Esophagus muscularis mucosa (tissue), 4 donors: ENCODE results near the gene TBX15. TPM values are rescaled to one million over a fixed set of nuclear protein-coding genes. Genes with fewer than 3 reads are reported as not detected.
A peak's percentile ranks its signal among the peaks of the same experiment; 100 is the strongest.

ENCODE experiments used
- DNase-seq: peaks from one replicate; pipeline ENCODE4 v3.0.0-alpha.2; 2017; ENCODE audit errors: extremely low spot score
- H3K27ac ChIP-seq, 4 donors: fragments of 200-600 bp; sonication (generic); replicated peaks in 1 of 4; 1 replicate in 3 of 4; 2 replicates in 1 of 4; pipeline ENCODE4 v1.5.1; 2016 to 2019; ENCODE audit warnings: mild to moderate bottlenecking in 1 of 4
- H3K27me3 ChIP-seq, 4 donors: fragments of 200-600 bp; sonication (generic); one replicate each; pipeline versions ENCODE4 v1.5.1 to v1.6.0; 2016 to 2019
- H3K36me3 ChIP-seq, 4 donors: fragments of 200-600 bp; sonication (generic); one replicate each; pipeline ENCODE4 v1.5.1; 2016 to 2019
- H3K4me1 ChIP-seq, 4 donors: fragments of 200-600 bp; sonication (generic); one replicate each; pipeline ENCODE4 v1.5.1; 2016 to 2019
- H3K4me3 ChIP-seq, 4 donors: fragments of 200-600 bp; sonication (generic); 1 replicate in 2 of 4; 2 replicates in 2 of 4; pipeline ENCODE4 v1.5.1; 2016 to 2019; ENCODE audit warnings: mild to moderate bottlenecking in 4 of 4, moderate library complexity in 1 of 4
- H3K9me3 ChIP-seq, 4 donors: fragments of 200-600 bp; sonication (generic); 1 replicate in 3 of 4; 2 replicates in 1 of 4; pipeline ENCODE4 v1.5.1; 2016 to 2019
- EP300 ChIP-seq: sonication (generic); formaldehyde crosslinking; IDR thresholded peaks from one replicate; pipeline ENCODE4 v1.6.1; 2017; ENCODE audit warnings: antibody characterized with exemption
- POLR2A ChIP-seq: fragments of 450-650 bp; IDR thresholded peaks from one replicate; pipeline ENCODE4 v1.6.1; 2017; ENCODE audit warnings: antibody characterized with exemption, moderate library complexity, mild to moderate bottlenecking, low read depth
- POLR2AphosphoS5 ChIP-seq, 2 donors: sonication (generic); formaldehyde crosslinking; IDR thresholded peaks; one replicate each; pipeline ENCODE4 v1.6.1; 2017; ENCODE audit warnings: antibody characterized with exemption in 2 of 2
- WGBS: methylation state at CpG from one replicate; pipeline ENCODE4 v1.1.5; 2018; 5-methylcytosine and 5-hydroxymethylcytosine counted together
- intact Hi-C: fragments of 100-400 bp; cut with DNase I; formaldehyde crosslinking; loops from one replicate; pipeline ENCODE4 v1.15.1; 2023
- total RNA-seq, 4 donors: library from RNA; depleted of rRNA; stranded (reverse); fragments of >200 nt; gene quantifications; one replicate each; pipeline versions ENCODE4 v1.1.0 to v1.2.1, GENCODE V29; 2016
- TF ChIP-seq, protein P1 (sequence below), 3 experiments: fragments of 200-600 bp in 2 of 3; fragments of 450-650 bp in 1 of 3; sonication (generic) in 2 of 3; IDR thresholded peaks; one replicate each; pipeline ENCODE4 v1.5.1; 2017 to 2019; ENCODE audit warnings: antibody characterized with exemption in 3 of 3, mild to moderate bottlenecking in 2 of 3, moderate library complexity in 1 of 3

The TBX15 gene
- total RNA-seq, 4 donors from 2014 or later = 0.42 to 1.2 (median 0.79) TPM

DNA sequence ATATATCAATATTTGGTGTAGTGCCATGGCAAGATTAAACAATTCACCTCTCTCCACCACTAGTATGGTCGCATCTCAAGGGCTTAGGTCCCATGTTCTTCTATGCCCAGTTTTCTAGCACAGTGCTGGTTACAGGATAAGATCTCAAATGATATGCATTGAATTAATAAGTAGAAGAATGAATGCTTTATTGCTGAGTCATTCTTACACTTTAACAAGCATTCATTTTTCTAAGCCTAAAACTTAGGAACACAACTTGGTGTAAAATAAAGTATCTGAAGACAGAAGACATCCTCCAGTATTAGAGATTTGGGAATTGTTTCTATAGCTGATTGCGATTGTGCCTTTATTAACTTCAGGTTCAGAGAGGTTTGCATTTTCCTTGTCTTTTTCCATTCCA, 85.8 kb downstream of the TBX15 start:
- intact Hi-C loops = no loop called here
- no peak overlapping the region for H3K27ac ChIP-seq
- H3K36me3 ChIP-seq = no peaks in the 10 kb centered on the region
- WGBS = 84% methylated on average over 2 of the region's 2 CpGs
- TF ChIP-seq EP300 (no peak), POLR2AphosphoS5 (IDR thresholded peaks at IDR 0.05) (no peak), POLR2A (no peak)
- TF ChIP-seq, protein P1, sequence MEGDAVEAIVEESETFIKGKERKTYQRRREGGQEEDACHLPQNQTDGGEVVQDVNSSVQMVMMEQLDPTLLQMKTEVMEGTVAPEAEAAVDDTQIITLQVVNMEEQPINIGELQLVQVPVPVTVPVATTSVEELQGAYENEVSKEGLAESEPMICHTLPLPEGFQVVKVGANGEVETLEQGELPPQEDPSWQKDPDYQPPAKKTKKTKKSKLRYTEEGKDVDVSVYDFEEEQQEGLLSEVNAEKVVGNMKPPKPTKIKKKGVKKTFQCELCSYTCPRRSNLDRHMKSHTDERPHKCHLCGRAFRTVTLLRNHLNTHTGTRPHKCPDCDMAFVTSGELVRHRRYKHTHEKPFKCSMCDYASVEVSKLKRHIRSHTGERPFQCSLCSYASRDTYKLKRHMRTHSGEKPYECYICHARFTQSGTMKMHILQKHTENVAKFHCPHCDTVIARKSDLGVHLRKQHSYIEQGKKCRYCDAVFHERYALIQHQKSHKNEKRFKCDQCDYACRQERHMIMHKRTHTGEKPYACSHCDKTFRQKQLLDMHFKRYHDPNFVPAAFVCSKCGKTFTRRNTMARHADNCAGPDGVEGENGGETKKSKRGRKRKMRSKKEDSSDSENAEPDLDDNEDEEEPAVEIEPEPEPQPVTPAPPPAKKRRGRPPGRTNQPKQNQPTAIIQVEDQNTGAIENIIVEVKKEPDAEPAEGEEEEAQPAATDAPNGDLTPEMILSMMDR (IDR thresholded peaks at IDR 0.05) = no peak
- H3K27me3 ChIP-seq = no peaks in the 10 kb centered on the region
- no peak for DNase-seq
- H3K9me3 ChIP-seq = no peaks in the 10 kb centered on the region
- H3K4me1 ChIP-seq = no peaks in the 10 kb centered on the region
- H3K4me3 ChIP-seq = no peak overlapping the region

DNA sequence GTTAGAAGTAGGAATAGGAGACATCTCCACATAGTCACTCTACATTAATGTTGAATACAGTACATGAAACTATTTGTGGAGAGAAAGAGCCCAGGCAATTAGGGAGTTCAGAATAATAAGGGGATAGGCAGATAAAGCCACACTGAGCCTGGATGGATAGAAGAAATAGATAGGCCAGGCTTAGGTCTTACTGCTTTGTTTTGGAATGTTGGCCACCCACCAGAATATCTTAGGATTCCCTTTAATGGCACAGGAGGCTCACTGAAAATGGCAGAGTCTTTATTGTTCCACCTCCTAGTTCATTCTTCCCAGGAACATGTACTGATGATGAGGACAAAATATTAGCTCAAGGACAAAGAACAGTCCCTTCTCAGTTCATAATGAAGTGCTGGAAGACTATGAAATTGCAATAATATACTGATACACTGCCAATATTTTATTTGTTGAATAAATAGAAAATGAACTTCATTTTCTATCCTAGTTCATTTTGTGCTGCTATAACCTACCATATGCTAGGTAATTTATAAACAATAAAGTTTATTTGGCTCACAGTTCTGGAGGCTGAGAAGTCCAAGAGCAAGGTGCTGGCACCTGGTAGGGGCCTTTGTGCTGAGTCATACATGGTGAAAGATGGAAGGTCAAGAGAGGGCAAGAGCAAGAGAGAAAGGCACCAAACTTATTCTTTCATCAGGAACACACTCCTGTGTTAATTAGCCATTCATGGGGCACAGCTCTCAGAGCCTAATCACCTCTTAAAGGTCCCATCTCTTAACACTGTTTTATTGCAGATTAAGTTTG, 87.3 kb downstream of the TBX15 start:
- Histone ChIP-seq H3K36me3 (no peaks in the 10 kb centered on the region), H3K27me3 (no peaks in the 10 kb centered on the region), H3K27ac (no peak overlapping the region), H3K4me3 (no peak overlapping the region), H3K9me3 (no peaks in the 10 kb centered on the region), H3K4me1 (no peaks in the 10 kb centered on the region)
- intact Hi-C loops = no loop called here
- DNase-seq = peak; percentile 39
- TF ChIP-seq, protein P1 (IDR thresholded peaks at IDR 0.05) = no peak
- TF ChIP-seq POLR2AphosphoS5 (IDR thresholded peaks at IDR 0.05) (no peak), POLR2A (no peak), EP300 (no peak)

DNA sequence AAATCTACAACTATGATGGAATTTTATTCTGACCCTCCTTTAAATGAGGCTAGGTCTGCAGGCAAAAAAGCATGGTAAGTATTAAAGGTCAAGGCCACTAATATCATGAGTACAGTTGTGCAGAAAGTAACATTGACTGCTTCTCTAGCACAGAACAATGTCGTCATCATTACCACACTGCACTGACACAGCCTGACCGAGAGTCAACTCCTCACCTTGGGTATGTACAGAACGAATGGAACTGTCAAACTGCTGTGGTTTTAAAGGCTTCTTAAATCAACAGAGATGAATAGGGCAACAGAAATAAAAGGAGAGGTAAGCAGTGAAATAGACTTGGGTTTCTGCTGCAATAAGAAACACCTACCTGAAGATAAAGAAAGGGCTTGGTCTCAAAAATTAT, 88.8 kb downstream of the TBX15 start:
- intact Hi-C loops = no loop called here
- no peak overlapping the region for H3K27ac ChIP-seq
- WGBS = 65% methylated on average over 3 of the region's 3 CpGs
- no peaks in the 10 kb centered on the region for H3K4me1 ChIP-seq
- H3K9me3 ChIP-seq = no peaks in the 10 kb centered on the region
- H3K4me3 ChIP-seq = no peak overlapping the region
- no peak for DNase-seq
- no peaks in the 10 kb centered on the region for H3K27me3 ChIP-seq
- H3K36me3 ChIP-seq = no peaks in the 10 kb centered on the region
- TF ChIP-seq, protein P1 (IDR thresholded peaks at IDR 0.05) = no peak
- TF ChIP-seq POLR2AphosphoS5 (IDR thresholded peaks at IDR 0.05) (no peak), POLR2A (no peak), EP300 (no peak)

DNA sequence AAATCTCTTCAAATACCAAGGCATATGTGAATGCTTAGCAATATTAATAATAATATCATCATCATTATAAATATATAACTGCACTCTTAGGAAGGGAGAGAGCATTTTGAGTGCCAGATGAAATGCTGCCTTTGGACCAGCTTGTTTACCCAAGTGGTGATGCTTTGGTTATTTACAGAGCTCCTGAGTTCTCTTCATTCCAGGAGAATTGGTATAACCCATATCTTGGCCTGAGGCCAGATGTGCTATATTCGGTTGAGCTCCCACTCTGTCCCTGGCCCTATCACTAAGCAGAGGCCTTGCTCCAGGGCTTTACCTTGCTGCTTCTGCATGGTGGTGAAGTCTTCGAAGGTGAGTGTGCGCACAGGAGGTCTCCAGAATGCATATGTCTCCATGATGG, 89.4 kb downstream of the TBX15 start:
- Histone ChIP-seq H3K27me3 (no peaks in the 10 kb centered on the region), H3K27ac (no peak overlapping the region), H3K4me1 (no peaks in the 10 kb centered on the region), H3K4me3 (no peak overlapping the region), H3K36me3 (no peaks in the 10 kb centered on the region), H3K9me3 (no peaks in the 10 kb centered on the region)
- DNase-seq = no peak
- no peak for TF ChIP-seq POLR2AphosphoS5 (IDR thresholded peaks at IDR 0.05)
- TF ChIP-seq, protein P1 (IDR thresholded peaks at IDR 0.05) = no peak
- TF ChIP-seq POLR2A = no peak
- TF ChIP-seq EP300 = no peak
- WGBS = 80% methylated on average over 3 of the region's 3 CpGs
- intact Hi-C loops = no loop called here

DNA sequence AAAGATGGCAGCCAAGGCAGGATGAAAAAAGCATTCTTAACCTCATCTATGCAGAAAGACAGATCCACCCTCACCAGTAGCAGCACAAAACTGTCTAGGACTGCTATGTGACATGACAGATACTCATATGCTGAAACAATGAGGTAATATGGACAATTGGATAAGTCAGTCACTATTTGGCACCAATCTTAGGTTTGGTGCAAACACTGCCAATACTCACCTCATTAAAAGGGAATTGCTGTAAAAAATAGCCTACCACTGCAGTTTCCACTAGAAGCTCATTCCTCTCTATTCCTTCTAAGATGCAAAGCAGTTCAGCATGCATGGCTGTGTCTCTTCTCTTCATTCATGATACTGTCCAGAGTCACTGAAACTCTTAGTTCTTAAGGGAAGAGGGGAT, 91.7 kb downstream of the TBX15 start:
- Histone ChIP-seq H3K4me3 (no peak overlapping the region), H3K36me3 (no peaks in the 10 kb centered on the region), H3K27ac (no peak overlapping the region), H3K4me1 (no peaks in the 10 kb centered on the region), H3K27me3 (no peaks in the 10 kb centered on the region), H3K9me3 (no peaks in the 10 kb centered on the region)
- no peak for TF ChIP-seq EP300
- TF ChIP-seq, protein P1 (IDR thresholded peaks at IDR 0.05) = no peak
- no peak for TF ChIP-seq POLR2AphosphoS5 (IDR thresholded peaks at IDR 0.05)
- no peak for TF ChIP-seq POLR2A
- intact Hi-C loops = no loop called here
- DNase-seq = no peak
